Stimulated activated naive B cell treated with anti-CD40 and anti-IgM and Interleukin-4, amounts not matched to agents 10 μg/mL and 1 μg/mL and 100 μg/mL, for 72 hours (primary cell): ENCODE data around the gene YKT6.

Experiments
- ATAC-seq, 2 donors: fragments of 150-1000 bp; cut with Tn5 transposase; replicated peaks; 2 replicates each; pipeline ENCODE4 v1.10.0; 2021; ENCODE audit warnings: moderate library complexity in 1 of 2
- DNase-seq: peaks from one replicate; pipeline ENCODE4 v3.0.0; 2021
- H3K27ac Mint-ChIP-seq: one replicate; pipeline ENCODE4 v1.8.0; 2022; ENCODE audit warnings: mild to moderate bottlenecking, mixed read lengths
- H3K27me3 Mint-ChIP-seq, 2 donors: one replicate each; pipeline ENCODE4 v1.8.0; 2022; ENCODE audit warnings: mixed read lengths in 2 of 2
- H3K36me3 Mint-ChIP-seq, 2 donors: one replicate each; pipeline ENCODE4 v1.8.0; 2022; ENCODE audit warnings: mixed read lengths in 2 of 2, mild to moderate bottlenecking in 1 of 2
- H3K4me1 Mint-ChIP-seq, 2 donors: one replicate each; pipeline ENCODE4 v1.8.0; 2022; ENCODE audit warnings: mixed read lengths in 2 of 2, mild to moderate bottlenecking in 1 of 2
- H3K4me3 Mint-ChIP-seq, 2 donors: one replicate each; pipeline ENCODE4 v1.8.0; 2022; ENCODE audit warnings: mild to moderate bottlenecking in 2 of 2, mixed read lengths in 2 of 2, moderate library complexity in 1 of 2
- H3K9me3 Mint-ChIP-seq, 2 donors: one replicate each; pipeline ENCODE4 v1.8.0; 2022; ENCODE audit warnings: mixed read lengths in 2 of 2, mild to moderate bottlenecking in 1 of 2

Gene YKT6

GRCh38 chr7:44223362-44224079 lies 22.7 kb downstream of the YKT6 start:
- DNase-seq (no peak), ATAC-seq (peak in 1 of 2 donors; percentile 10)
- Mint-ChIP-seq H3K4me3 (no peak overlapping the region), H3K4me1 (no peaks in the 10 kb centered on the region), H3K9me3 (no peaks in the 10 kb centered on the region), H3K27me3 (peaks cover 13 to 20% of the 10 kb centered on the region in 2 donors), H3K27ac (no peak overlapping the region), H3K36me3 (peaks cover 0 to 2% of the 10 kb centered on the region in 2 donors)

- H3K27me3 Mint-ChIP-seq: peaks cover 13 to 20% of the 10 kb centered on the region in 2 donors
- H3K9me3 Mint-ChIP-seq: no peaks in the 10 kb centered on the region
- H3K4me1 Mint-ChIP-seq: no peaks in the 10 kb centered on the region
- no peak overlapping the region for H3K4me3 Mint-ChIP-seq
- H3K27ac Mint-ChIP-seq: no peak overlapping the region
- H3K36me3 Mint-ChIP-seq: peaks cover 0 to 2% of the 10 kb centered on the region in 2 donors
- no peak for DNase-seq
- no peak for ATAC-seq
Measured at GRCh38 chr7:44224080-44224973, 23.5 kb downstream of the YKT6 start.

GRCh38 chr7:44224974-44225565 lies 24.3 kb downstream of the YKT6 start:
- Mint-ChIP-seq H3K27me3 (peaks cover 13 to 20% of the 10 kb centered on the region in 2 donors), H3K36me3 (no peaks in the 10 kb centered on the region), H3K4me3 (no peak overlapping the region), H3K27ac (no peak overlapping the region), H3K4me1 (no peaks in the 10 kb centered on the region), H3K9me3 (no peaks in the 10 kb centered on the region)
- DNase-seq (no peak), ATAC-seq (no peak)

- Mint-ChIP-seq H3K27me3 (peaks cover 13 to 20% of the 10 kb centered on the region in 2 donors), H3K4me3 (no peak overlapping the region), H3K9me3 (no peaks in the 10 kb centered on the region), H3K4me1 (no peaks in the 10 kb centered on the region), H3K36me3 (no peaks in the 10 kb centered on the region), H3K27ac (no peak overlapping the region)
- no peak for ATAC-seq
- DNase-seq: no peak
Measured at GRCh38 chr7:44225566-44226395, 25.0 kb downstream of the YKT6 start.

GRCh38 chr7:44226396-44226753 lies 25.6 kb downstream of the YKT6 start:
- Mint-ChIP-seq H3K4me1 (no peaks in the 10 kb centered on the region), H3K27me3 (peaks cover 13 to 20% of the 10 kb centered on the region in 2 donors), H3K4me3 (no peak overlapping the region), H3K36me3 (no peaks in the 10 kb centered on the region), H3K9me3 (no peaks in the 10 kb centered on the region), H3K27ac (no peak overlapping the region)
- ATAC-seq: no peak
- DNase-seq: no peak

GRCh38 chr7:44227911-44228310 lies 27.1 kb downstream of the YKT6 start:
- Mint-ChIP-seq H3K4me1 (no peaks in the 10 kb centered on the region), H3K9me3 (no peaks in the 10 kb centered on the region), H3K27me3 (peaks cover 13 to 20% of the 10 kb centered on the region in 2 donors), H3K27ac (no peak overlapping the region), H3K4me3 (no peak overlapping the region), H3K36me3 (no peaks in the 10 kb centered on the region)
- no peak for ATAC-seq
- no peak for DNase-seq

- H3K27ac Mint-ChIP-seq: no peak overlapping the region
- H3K27me3 Mint-ChIP-seq: peaks cover 13 to 20% of the 10 kb centered on the region in 2 donors
- ATAC-seq (no peak), DNase-seq (no peak)
- H3K36me3 Mint-ChIP-seq: no peaks in the 10 kb centered on the region
- H3K9me3 Mint-ChIP-seq: no peaks in the 10 kb centered on the region
- no peaks in the 10 kb centered on the region for H3K4me1 Mint-ChIP-seq
- no peak overlapping the region for H3K4me3 Mint-ChIP-seq
Measured at GRCh38 chr7:44228571-44229350, 28.0 kb downstream of the YKT6 start.

GRCh38 chr7:44229546-44230105 lies 28.8 kb downstream of the YKT6 start:
- Mint-ChIP-seq H3K27me3 (peaks cover 13 to 20% of the 10 kb centered on the region in 2 donors), H3K36me3 (no peaks in the 10 kb centered on the region), H3K9me3 (no peaks in the 10 kb centered on the region), H3K27ac (no peak overlapping the region), H3K4me3 (no peak overlapping the region), H3K4me1 (no peaks in the 10 kb centered on the region)
- ATAC-seq (no peak), DNase-seq (no peak)

- Mint-ChIP-seq H3K9me3 (no peaks in the 10 kb centered on the region), H3K4me3 (no peak overlapping the region), H3K36me3 (no peaks in the 10 kb centered on the region), H3K27ac (no peak overlapping the region), H3K27me3 (peaks cover 12 to 15% of the 10 kb centered on the region in 2 donors), H3K4me1 (peaks cover 0 to under 1% of the 10 kb centered on the region in 2 donors)
- no peak for ATAC-seq
- no peak for DNase-seq
Measured at GRCh38 chr7:44230286-44230685, 29.5 kb downstream of the YKT6 start.

- DNase-seq (no peak), ATAC-seq (no peak)
- no peak overlapping the region for H3K4me3 Mint-ChIP-seq
Measured at GRCh38 chr7:44231088-44231487, 30.3 kb downstream of the YKT6 start.

GRCh38 chr7:44232396-44232795 lies 31.6 kb downstream of the YKT6 start:
- Mint-ChIP-seq H3K27ac (no peak overlapping the region), H3K36me3 (no peaks in the 10 kb centered on the region), H3K4me3 (no peak overlapping the region), H3K27me3 (no peaks in the 10 kb centered on the region), H3K4me1 (peaks cover 2 to 5% of the 10 kb centered on the region in 2 donors), H3K9me3 (no peaks in the 10 kb centered on the region)
- ATAC-seq: no peak
- DNase-seq: no peak

More at GRCh38 chr7:44231088-44231487, 30.3 kb downstream of the YKT6 start:
- H3K4me1 Mint-ChIP-seq: peaks cover 2 to 5% of the 10 kb centered on the region in 2 donors
- H3K27me3 Mint-ChIP-seq: peaks cover 5 to 7% of the 10 kb centered on the region in 2 donors
- no peaks in the 10 kb centered on the region for H3K36me3 Mint-ChIP-seq
- no peaks in the 10 kb centered on the region for H3K9me3 Mint-ChIP-seq
- no peak overlapping the region for H3K27ac Mint-ChIP-seq

GRCh38 chr7:44232901-44233715 lies 32.3 kb downstream of the YKT6 start:
- Mint-ChIP-seq H3K9me3 (no peaks in the 10 kb centered on the region), H3K36me3 (no peaks in the 10 kb centered on the region), H3K27ac (no peak overlapping the region), H3K4me3 (no peak overlapping the region), H3K4me1 (peaks cover 2 to 5% of the 10 kb centered on the region in 2 donors), H3K27me3 (no peaks in the 10 kb centered on the region)
- DNase-seq: no peak
- ATAC-seq: no peak
